ENCODE measurements around the gene ZNF311.
"Not testable (repeated sequence)": the region's sequence is repeated elsewhere in the genome, so short reads cannot be mapped to it uniquely, and the experiment has no call there.

Gene ZNF311

GRCh38 chr6:28953039-28953584 is 52.0 kb downstream of the ZNF311 start:
- DNase-seq, result no peak

GRCh38 chr6:28949656-28950195 is 55.4 kb downstream of the ZNF311 start:
- not testable (repeated sequence) for DNase-seq

DNA sequence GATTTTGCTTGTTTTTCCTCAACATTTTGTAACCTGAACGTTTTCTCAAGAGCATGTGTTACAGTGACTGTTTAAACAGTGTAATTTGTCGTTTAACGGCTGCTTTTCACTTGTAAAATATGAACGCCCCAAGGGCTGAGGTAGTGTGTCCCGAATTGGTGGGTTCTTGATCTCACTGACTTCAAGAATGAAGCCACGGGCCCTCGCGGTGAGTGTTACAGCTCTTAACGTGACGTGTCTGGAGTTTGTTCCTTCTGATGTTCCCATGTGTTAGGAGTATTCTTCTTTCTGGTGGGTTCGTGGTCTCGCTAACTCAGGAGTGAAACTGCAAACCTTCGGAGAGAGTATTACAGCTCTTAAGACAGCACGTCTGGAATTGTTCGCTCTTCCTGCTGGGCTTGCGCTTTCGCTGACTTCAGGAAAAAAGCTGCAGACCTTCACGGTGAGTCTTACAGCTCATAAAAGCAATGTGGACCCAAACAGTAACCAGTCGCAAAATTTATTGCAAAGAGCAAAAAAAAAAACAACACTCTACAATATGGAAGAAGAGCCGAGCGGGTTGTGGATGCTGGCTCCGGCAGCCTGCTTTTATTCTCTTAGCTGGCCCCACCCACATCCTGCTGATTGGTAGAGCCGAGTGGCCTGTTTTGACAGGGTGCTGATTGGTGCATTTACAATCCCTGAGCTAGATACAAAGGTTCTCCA is 56.2 kb downstream of the ZNF311 start:
- DNase-seq, result no peak

GRCh38 chr6:28947831-28948270 is 57.3 kb downstream of the ZNF311 start:
- DNase-seq, result no peak

GRCh38 chr6:28947067-28947765 is 57.9 kb downstream of the ZNF311 start:
- DNase-seq, result no peak

- DNase-seq, result peak; percentile 23 to 44
Observed at GRCh38 chr6:28945349-28945748, 59.8 kb downstream of the ZNF311 start.

Measured in Kasumi-1 (cell line).